Suprapubic skin (tissue), 4 donors: ENCODE data around the gene MANF. TPM values are rescaled to one million over a fixed set of nuclear protein-coding genes. Genes with fewer than 3 reads are reported as not detected.

Experiments used
- DNase-seq, 2 donors: peaks; one replicate each; pipeline ENCODE4 v3.0.0-alpha.2; 2019; ENCODE audit warnings: low spot score in 2 of 2
- H3K27ac ChIP-seq: fragments of 200-600 bp; sonication (generic); one replicate; pipeline ENCODE4 v1.5.1; 2019
- H3K27me3 ChIP-seq: fragments of 200-600 bp; sonication (generic); one replicate; pipeline ENCODE4 v1.5.1; 2019
- H3K36me3 ChIP-seq: fragments of 200-600 bp; sonication (generic); one replicate; pipeline ENCODE4 v1.5.1; 2019
- H3K4me1 ChIP-seq: fragments of 200-600 bp; sonication (generic); one replicate; pipeline ENCODE4 v1.5.1; 2019
- H3K4me3 ChIP-seq: fragments of 200-600 bp; sonication (generic); one replicate; pipeline ENCODE4 v1.5.1; 2019; ENCODE audit warnings: mild to moderate bottlenecking
- H3K9me3 ChIP-seq: fragments of 200-600 bp; sonication (generic); one replicate; pipeline ENCODE4 v1.5.1; 2019
- CTCF ChIP-seq, 2 donors: fragments of 200-600 bp in 1 of 2; fragments of 450-650 bp in 1 of 2; sonication (generic) in 1 of 2; IDR thresholded peaks; one replicate each; pipeline ENCODE4 v1.5.1; 2016 to 2019; ENCODE audit warnings: antibody characterized with exemption in 2 of 2, mild to moderate bottlenecking in 1 of 2, moderate library complexity in 1 of 2
- EP300 ChIP-seq: sonication (generic); formaldehyde crosslinking; IDR thresholded peaks from one replicate; pipeline ENCODE4 v1.6.1; 2017; ENCODE audit warnings: antibody characterized with exemption
- POLR2A ChIP-seq, 2 donors: fragments of 450-650 bp; IDR thresholded peaks; one replicate each; pipeline ENCODE4 v1.6.1; 2017; ENCODE audit warnings: antibody characterized with exemption in 2 of 2, mild to moderate bottlenecking in 2 of 2, moderate library complexity in 2 of 2
- POLR2AphosphoS5 ChIP-seq, 3 donors: sonication (generic); formaldehyde crosslinking; IDR thresholded peaks; one replicate each; pipeline ENCODE4 v1.6.1; 2017; ENCODE audit warnings: antibody characterized with exemption in 3 of 3
- WGBS: methylation state at CpG from one replicate; pipeline ENCODE4 v1.1.5; 2018; 5-methylcytosine and 5-hydroxymethylcytosine counted together
- total RNA-seq, 4 donors: library from RNA; depleted of rRNA; stranded (reverse); fragments of >200 nt; gene quantifications; one replicate each; pipeline ENCODE4 v1.1.0, GENCODE V29; 2016

The MANF gene
- total RNA-seq, 4 donors from 2014 or later = 21.7 to 64.0 (median 52.8) TPM

GRCh38 chr3:51390246-51391074 is 5.4 kb downstream of the MANF start:
- Histone ChIP-seq H3K36me3 (peaks cover 46% of the 10 kb centered on the region), H3K27me3 (no peaks in the 10 kb centered on the region), H3K27ac (peak overlapping the region; percentile 97), H3K4me1 (peaks cover 86% of the 10 kb centered on the region), H3K9me3 (no peaks in the 10 kb centered on the region), H3K4me3 (peak overlapping the region; percentile 82)
- TF ChIP-seq POLR2A (IDR thresholded peaks at IDR 0.05) = no peak
- TF ChIP-seq CTCF (IDR thresholded peaks at IDR 0.05) = peak in 1 of 2 donors; percentile 59
- TF ChIP-seq EP300 = no peak
- no peak for TF ChIP-seq POLR2AphosphoS5 (IDR thresholded peaks at IDR 0.05)
- peak in 1 of 2 donors; percentile 53 for DNase-seq
- 67% methylated on average over 17 of the region's 29 CpGs for WGBS

DNA sequence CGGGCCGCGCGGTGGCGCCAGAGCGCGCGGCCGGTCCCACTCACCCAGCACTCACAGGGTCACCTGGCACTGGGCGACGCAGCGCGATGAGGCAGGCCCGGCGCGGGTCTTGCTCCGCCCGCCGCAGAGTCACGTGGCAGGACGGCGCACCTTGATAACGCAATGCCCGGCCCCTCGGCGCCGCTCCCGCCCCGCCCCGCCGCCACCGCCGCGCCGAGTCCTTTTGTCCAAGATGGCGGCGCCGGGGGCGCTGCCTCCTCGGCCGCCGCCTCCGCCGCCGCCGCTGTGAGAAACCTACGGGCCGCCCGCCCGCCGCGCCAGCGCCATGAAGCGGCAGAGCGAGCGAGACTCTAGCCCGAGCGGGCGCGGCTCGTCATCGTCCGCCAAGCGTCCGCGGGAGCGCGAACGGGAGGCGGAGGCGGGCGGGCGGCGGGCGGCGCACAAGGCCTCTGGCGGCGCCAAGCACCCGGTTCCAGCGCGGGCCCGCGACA is 6.0 kb downstream of the MANF start, which contains the start of gene RBM15B:
Gene RBM15B, plus strand, starts transcription at position 211 of the 491 bp plus-strand sequence. Its CDS starts 115 bp downstream, at position 326.
- Histone ChIP-seq H3K9me3 (no peaks in the 10 kb centered on the region), H3K4me3 (peak within 1 kb of the TSS; percentile 82), H3K4me1 (peaks cover 80% of the 10 kb centered on the region), H3K36me3 (peaks cover 53% of the 10 kb centered on the region), H3K27ac (peak within 1 kb of the TSS; percentile 97), H3K27me3 (no peaks in the 10 kb centered on the region)
- DNase-seq = peak; percentile 98
- WGBS = no CpG with 5 or more reads among the region's 83 CpGs
- TF ChIP-seq POLR2A (IDR thresholded peaks at IDR 0.05) (peak; percentile 1 to 73), CTCF (IDR thresholded peaks at IDR 0.05) (peak in 1 of 2 donors; percentile 98), POLR2AphosphoS5 (IDR thresholded peaks at IDR 0.05) (peak in 2 of 3 donors; percentile 80 to 87), EP300 (no peak)

- Histone ChIP-seq H3K4me3 (peak overlapping the region; percentile 82), H3K9me3 (no peaks in the 10 kb centered on the region), H3K27ac (peak overlapping the region; percentile 97), H3K4me1 (peaks cover 73% of the 10 kb centered on the region), H3K36me3 (peaks cover 59% of the 10 kb centered on the region), H3K27me3 (no peaks in the 10 kb centered on the region)
- DNase-seq = peak in 1 of 2 donors; percentile 71
- no peak for TF ChIP-seq EP300
- no peak for TF ChIP-seq POLR2A (IDR thresholded peaks at IDR 0.05)
- TF ChIP-seq POLR2AphosphoS5 (IDR thresholded peaks at IDR 0.05) = peak in 1 of 3 donors; percentile 12
- TF ChIP-seq CTCF (IDR thresholded peaks at IDR 0.05) = no peak
- 0% methylated on average over 13 of the region's 115 CpGs for WGBS
Observed at GRCh38 chr3:51391566-51392354, 6.7 kb downstream of the MANF start.

DNA sequence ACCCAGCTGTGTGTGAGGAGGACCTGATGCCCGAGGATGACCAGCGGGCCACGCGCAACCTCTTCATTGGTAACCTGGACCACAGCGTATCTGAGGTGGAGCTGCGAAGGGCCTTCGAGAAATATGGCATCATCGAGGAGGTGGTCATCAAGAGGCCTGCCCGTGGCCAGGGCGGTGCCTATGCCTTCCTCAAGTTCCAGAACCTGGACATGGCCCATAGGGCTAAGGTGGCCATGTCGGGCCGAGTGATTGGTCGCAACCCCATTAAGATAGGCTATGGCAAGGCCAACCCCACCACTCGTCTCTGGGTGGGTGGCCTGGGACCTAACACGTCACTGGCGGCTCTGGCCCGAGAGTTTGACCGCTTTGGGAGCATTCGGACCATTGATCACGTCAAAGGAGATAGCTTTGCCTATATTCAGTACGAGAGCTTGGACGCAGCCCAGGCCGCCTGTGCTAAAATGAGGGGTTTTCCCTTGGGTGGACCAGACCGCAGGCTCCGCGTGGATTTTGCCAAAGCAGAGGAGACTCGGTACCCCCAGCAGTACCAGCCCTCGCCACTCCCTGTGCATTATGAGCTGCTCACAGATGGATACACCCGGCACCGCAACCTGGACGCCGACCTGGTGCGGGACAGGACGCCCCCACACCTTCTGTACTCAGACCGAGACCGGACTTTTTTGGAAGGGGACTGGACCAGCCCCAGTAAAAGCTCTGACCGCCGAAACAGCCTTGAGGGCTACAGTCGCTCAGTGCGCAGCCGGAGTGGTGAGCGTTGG is 7.5 kb downstream of the MANF start:
- peak; percentile 71 to 80 for DNase-seq
- Histone ChIP-seq H3K36me3 (peaks cover 67% of the 10 kb centered on the region), H3K4me1 (peaks cover 70% of the 10 kb centered on the region)

More for the DNA sequence above, 7.5 kb downstream of the MANF start:
- Histone ChIP-seq H3K4me3 (peak overlapping the region; percentile 82), H3K27ac (peak overlapping the region; percentile 97), H3K27me3 (no peaks in the 10 kb centered on the region), H3K9me3 (no peaks in the 10 kb centered on the region)
- TF ChIP-seq EP300 (no peak), POLR2A (IDR thresholded peaks at IDR 0.05) (no peak), POLR2AphosphoS5 (IDR thresholded peaks at IDR 0.05) (no peak), CTCF (IDR thresholded peaks at IDR 0.05) (no peak)
- WGBS = no CpG with 5 or more reads among the region's 42 CpGs
